ENCODE measurements around the gene FGF5.

Gene FGF5

GRCh38 chr4:80252427-80252826, 14.0 kb upstream of the FGF5 start:
- TF ChIP-seq CTCF (conservative IDR thresholded peaks at IDR 0.05; ENCODE audit: control insufficient read depth, insufficient read depth, low read depth, low read length): no peak
- no peak overlapping the region for H3K4me3 ChIP-seq (ENCODE audit: control insufficient read depth, low read depth, low read length)
- no peak for DNase-seq (ENCODE audit: low read depth)

GRCh38 chr4:80252953-80253352, 13.5 kb upstream of the FGF5 start:
- no peak for TF ChIP-seq CTCF (conservative IDR thresholded peaks at IDR 0.05; ENCODE audit: control insufficient read depth, insufficient read depth, low read depth, low read length)
- DNase-seq (ENCODE audit: low read depth): no peak

GRCh38 chr4:80253510-80253909, 13.0 kb upstream of the FGF5 start:
- no peak overlapping the region for H3K4me3 ChIP-seq (ENCODE audit: control insufficient read depth, low read depth, low read length)
- DNase-seq (ENCODE audit: low read depth): no peak
- no peak for TF ChIP-seq CTCF (conservative IDR thresholded peaks at IDR 0.05; ENCODE audit: control insufficient read depth, insufficient read depth, low read depth, low read length)

More at GRCh38 chr4:80252953-80253352, 13.5 kb upstream of the FGF5 start:
- no peak overlapping the region for H3K4me3 ChIP-seq (ENCODE audit: control insufficient read depth, low read depth, low read length)

- no peak overlapping the region for H3K4me3 ChIP-seq (ENCODE audit: control insufficient read depth, low read depth, low read length)
Measured at GRCh38 chr4:80254114-80254513, 12.3 kb upstream of the FGF5 start.

GRCh38 chr4:80255329-80256095, 11.0 kb upstream of the FGF5 start:
- no peak for TF ChIP-seq CTCF (conservative IDR thresholded peaks at IDR 0.05; ENCODE audit: control insufficient read depth, insufficient read depth, low read depth, low read length)
- peak; percentile 76 for DNase-seq (ENCODE audit: low read depth)
- H3K4me3 ChIP-seq (ENCODE audit: control insufficient read depth, low read depth, low read length): no peak overlapping the region

More at GRCh38 chr4:80254114-80254513, 12.3 kb upstream of the FGF5 start:
- no peak for TF ChIP-seq CTCF (conservative IDR thresholded peaks at IDR 0.05; ENCODE audit: control insufficient read depth, insufficient read depth, low read depth, low read length)
- DNase-seq (ENCODE audit: low read depth): no peak

- no peak for DNase-seq (ENCODE audit: low read depth)
- H3K4me3 ChIP-seq (ENCODE audit: control insufficient read depth, low read depth, low read length): no peak overlapping the region
- no peak for TF ChIP-seq CTCF (conservative IDR thresholded peaks at IDR 0.05; ENCODE audit: control insufficient read depth, insufficient read depth, low read depth, low read length)
Measured at GRCh38 chr4:80257851-80258250, 8.6 kb upstream of the FGF5 start.

Measured in fibroblast of mammary gland (primary cell).